OCI-LY3 (cell line): ENCODE data around the gene MPIG6B.

Experiments
- EZH2phosphoT487 ChIP-seq: fragments of 200-600 bp; shearing (Covaris generic); IDR thresholded peaks from 2 replicates; pipeline ENCODE4 v1.6.1; 2018; ENCODE audit warnings: antibody characterized with exemption, mixed run types, low read depth
- TF ChIP-seq, protein P1 (sequence below): fragments of 200-600, 300-600 bp; sonication (generic); IDR thresholded peaks from 2 replicates; pipeline ENCODE4 v1.5.1; 2014; ENCODE audit warnings: antibody characterized with exemption, low read length, low read depth

GRCh38 chr6:31750411-31751022, 27.3 kb downstream of the MPIG6B start:
- no peak for TF ChIP-seq EZH2phosphoT487
- TF ChIP-seq, protein P1, sequence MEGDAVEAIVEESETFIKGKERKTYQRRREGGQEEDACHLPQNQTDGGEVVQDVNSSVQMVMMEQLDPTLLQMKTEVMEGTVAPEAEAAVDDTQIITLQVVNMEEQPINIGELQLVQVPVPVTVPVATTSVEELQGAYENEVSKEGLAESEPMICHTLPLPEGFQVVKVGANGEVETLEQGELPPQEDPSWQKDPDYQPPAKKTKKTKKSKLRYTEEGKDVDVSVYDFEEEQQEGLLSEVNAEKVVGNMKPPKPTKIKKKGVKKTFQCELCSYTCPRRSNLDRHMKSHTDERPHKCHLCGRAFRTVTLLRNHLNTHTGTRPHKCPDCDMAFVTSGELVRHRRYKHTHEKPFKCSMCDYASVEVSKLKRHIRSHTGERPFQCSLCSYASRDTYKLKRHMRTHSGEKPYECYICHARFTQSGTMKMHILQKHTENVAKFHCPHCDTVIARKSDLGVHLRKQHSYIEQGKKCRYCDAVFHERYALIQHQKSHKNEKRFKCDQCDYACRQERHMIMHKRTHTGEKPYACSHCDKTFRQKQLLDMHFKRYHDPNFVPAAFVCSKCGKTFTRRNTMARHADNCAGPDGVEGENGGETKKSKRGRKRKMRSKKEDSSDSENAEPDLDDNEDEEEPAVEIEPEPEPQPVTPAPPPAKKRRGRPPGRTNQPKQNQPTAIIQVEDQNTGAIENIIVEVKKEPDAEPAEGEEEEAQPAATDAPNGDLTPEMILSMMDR = no peak
